DMS153 treated with DMSO at 0.1 percent for 48 hours (cell line): ENCODE data around the gene ASAP2.
A peak's percentile ranks its signal among the peaks of the same experiment; 100 is the strongest.

Experiments
- DNase-seq: peaks from one replicate; lab custom pipeline; 2025; ENCODE audit not compliant: unreplicated experiment; lab: John Stamatoyannopoulos, UW

ASAP2 gene

DNA sequence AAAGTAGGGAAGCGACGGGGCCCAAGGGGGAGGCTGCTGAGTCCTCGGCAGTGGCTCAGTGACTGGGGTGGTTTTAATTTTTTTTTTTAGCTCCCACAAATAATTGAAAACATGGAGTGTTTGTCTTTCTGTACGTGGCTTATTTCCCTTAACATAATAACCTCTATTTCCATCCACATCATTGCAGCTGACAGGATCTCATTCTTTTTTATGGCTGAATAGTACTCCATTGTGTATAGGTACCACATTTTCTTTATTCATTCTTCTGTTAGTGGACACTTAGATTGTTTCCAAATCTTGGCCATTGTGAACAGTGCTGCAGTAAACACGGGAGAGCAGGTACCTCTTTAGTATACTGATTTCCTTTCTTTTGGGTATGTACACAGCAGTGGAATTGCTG lies 65.1 kb downstream of the ASAP2 start:
- DNase-seq, result no peak

DNA sequence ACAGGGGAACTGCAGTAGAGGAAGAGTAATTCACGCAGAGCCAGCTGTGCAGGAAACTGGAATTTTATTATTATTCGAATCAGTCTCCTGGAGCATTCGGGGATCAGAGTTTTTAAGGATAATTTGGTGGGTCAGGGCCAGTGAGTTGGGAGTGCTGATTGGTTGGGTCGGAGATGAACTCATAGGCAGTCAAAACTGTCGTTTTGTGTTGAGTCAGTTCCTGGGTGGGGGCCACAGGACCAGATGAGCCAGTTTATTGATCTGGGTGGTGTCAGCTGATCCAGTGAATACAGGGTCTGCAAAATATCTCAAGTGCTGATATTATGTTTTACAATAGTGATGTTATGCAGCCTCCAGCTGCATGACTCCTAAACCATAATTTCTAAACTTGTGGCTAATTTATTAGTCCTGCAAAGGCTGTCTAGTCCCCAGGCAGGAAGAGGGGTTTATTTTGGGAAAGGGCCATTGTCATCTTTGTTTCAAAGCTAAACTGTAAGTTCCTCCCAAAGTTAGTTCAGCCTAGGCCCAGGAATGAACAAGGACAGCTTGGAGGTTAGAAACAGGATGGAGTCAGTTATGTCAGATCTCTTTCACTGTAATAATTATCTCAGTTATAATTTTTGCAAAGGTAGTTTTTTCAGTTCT lies 67.0 kb downstream of the ASAP2 start:
- no peak for DNase-seq

DNA sequence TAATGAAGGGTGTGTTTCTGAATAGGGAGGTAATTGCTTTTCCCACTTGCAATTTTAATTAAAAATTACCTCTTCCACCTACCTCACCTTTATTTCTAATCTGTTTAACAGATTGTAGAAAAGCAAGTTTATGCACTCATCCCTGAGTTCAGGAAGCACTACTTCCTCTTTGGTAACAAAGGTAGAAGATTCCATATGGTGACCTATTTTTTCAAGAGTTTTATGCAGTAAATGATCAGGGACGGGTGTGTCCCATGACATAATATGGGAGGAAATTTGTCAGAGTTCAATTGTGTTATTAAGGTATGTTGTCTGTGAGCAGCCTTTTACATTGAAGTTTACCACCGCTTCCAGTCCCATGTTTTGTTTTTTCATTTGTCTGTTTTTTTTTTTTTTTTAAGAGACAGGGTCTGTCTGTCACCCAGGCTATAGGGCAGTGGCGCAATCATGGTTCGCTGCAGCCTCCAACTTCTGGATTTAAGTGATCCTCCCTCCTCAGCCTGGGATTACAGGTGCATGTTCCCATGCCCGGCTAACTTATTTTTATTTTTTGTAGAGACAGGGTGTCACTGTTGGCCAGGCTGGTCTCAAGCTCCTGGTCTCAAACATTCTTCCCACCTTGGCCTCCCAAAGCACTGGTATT lies 68.2 kb downstream of the ASAP2 start:
- DNase-seq, result no peak

DNA sequence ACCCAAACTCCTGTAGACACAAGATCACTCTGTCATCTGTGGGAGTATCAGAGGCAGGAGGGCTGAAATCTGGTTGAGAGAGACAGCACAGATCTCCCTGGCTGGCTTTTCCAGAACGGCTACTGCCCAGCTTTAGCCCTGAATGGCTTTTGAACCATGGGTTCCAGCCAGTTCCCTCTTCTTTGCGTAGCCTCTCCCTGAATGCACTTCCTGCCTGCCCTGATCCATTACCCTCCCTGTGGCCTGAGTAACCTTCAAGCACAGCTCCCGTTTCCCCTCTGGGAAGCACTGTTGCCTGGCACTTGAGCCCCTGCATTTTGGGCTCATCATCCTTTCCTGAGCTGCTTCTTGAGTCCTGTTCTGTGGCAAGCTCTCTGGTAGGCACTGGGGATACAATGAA lies 68.8 kb downstream of the ASAP2 start:
- no peak for DNase-seq

DNA sequence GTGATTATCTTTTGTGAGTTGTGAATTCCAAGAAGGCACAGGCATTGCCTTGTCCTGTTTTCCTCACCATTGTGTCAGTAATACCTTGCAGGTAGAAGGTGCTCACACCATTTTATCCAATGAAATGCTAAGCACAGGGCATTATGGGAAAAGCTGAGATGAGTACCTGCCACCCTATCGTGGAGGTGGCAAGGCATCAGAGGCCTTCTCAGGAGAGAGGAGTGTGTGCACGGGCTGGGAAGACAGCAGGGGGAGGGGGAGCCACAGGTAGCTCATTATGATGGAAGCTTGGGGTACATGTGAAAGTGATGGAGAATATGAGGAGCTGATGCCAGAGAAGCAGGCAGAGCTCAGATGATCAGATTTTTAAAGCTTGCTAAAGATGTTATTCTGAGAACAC lies 69.5 kb downstream of the ASAP2 start:
- no peak for DNase-seq

DNA sequence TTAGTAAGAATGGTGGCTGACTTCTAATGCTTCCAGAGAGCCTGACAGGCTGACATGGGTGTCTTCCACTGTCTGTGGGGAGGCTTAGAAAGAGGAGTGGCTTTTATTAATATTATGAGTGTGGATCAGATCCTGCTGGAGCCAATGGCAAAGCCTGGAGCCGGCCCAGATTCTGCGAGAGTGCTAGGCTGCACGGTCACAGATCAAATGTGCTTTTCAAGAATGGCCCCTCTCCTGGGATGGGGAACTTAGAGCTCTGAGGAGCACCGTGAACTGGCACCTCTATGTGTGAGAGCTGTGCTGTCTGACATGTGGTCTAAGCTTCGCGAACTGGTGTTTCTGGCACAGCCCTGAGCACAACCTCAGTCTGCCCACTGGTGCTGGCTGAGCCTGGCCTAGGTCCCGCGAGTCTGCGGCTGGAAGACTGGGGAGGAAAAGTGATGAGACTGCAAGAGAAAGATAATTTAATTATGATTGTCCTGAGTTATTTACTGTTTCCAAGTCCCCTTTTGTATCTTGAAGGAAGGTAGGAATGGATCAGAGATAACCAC lies 70.4 kb downstream of the ASAP2 start:
- DNase-seq, result no peak

DNA sequence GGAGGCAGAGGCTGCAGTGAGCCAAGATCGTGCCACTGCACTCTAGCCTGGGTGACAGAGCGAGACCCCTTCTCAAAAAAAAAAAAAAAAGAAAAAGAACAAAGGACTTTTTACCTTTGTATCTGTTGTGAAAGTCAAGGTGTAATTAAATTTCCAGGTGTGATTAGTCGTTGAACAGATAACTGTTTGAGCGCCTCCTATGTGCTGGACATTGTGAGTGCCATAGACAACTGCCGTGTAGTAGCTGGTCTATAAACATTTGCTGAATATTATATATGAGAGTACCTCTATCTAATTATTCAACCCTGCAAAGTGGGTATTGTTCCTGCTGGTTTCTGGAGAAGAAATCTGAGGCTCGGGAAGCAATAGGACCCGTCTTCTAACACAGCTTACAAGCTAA lies 71.8 kb downstream of the ASAP2 start:
- no peak for DNase-seq

DNA sequence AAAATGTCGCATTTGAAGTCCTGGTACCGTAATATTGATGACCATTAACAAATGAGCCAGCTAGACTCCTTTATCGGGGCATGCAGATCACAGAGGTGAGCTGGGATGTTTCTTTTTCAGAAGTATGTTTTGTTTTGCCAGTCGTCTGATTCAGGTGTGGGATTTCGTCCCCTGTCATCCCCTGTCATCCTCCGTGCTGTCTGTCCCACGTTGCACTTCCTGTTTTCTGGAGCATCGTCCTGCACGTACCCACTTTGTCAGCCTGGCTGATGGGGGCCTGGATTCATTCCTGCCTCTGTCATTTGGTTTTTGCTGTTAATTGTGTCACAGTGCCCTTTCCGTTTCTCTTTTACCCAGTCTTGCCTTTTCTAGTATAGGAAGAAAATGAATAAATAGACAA lies 72.8 kb downstream of the ASAP2 start:
- DNase-seq, result no peak

DNA sequence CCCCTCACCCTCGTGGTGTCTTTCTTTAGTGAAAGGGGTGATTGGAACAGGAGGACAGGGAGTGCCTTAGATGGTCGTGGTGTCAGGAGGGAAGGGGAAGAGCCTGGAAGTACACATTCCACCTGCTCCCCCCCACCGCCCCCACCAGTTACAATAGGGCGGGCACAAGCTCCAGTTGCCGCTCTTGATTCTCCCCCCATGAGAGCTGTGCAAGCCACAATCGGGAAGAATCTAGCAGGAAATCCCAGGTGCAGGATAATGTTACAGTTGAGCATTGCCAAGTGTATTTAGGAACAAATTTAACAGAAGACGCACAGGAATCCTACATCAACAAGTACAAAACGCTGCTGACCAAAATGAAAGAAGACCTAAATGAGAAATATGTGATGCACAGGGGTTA lies 73.6 kb downstream of the ASAP2 start:
- DNase-seq, result no peak

DNA sequence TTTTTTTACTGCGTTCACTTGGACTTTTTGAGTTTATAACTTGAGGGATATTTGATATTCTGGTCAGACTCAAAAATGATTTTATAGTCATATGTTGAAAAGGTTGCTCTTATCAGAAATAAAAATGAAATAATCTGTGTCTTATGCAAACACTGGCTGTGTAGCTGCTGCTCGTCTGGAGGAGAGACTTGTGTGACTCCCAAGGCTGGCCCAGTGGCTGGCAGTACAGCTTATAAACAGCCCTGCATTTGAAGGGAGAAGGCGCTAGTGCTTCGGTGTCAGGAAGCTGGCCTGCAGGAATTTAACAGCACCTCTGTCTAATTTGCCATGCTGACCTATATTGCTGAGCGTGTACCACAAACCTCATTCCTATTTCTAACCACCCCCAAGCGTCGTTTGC lies 74.5 kb downstream of the ASAP2 start:
- no peak for DNase-seq

DNA sequence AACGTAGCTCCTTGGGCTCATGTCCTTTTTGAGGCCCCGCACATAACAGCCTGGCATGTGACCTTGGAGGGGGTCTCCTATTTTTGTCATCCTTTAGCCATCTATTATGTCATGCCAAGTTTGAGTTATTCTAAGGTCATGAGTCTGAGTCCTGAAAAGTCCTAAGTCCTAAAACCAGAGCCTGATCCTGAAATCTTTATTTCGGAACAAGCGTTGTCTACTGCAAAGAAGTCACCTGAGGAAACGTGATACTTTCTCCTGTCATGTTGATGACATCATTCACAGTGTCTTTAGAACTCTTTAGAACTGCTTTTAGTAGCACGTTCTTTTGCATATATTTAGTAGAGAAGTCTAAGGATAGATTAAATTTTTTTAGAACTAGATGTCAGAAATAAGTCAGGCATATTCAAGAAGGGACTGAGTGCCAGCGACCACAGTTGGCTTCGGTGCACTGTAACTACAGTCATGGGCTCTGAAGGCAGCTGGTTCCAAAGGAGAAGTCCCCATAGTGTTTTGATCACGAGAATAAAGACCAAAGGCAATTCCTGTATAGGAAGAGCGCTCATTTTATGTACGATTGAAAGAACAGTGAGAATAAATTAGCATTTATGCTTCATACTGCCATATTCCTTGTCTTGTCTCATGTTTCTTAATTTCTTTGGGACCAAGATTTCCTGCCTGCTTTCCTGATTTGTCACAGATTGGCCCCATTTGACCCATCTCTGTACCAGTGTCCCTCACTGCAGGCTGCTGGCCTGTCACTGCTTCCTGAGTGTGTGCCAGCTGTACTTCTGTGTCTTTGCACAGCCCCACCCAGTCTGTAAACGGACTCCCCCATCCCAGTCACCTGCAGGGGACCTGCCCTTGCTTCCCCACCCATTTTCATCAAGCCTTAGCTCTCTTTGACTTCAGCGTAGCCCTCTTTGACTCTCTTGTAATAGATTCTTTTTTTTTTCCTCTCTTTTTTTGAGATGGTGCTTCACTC lies 75.8 kb downstream of the ASAP2 start:
- DNase-seq, result no peak

DNA sequence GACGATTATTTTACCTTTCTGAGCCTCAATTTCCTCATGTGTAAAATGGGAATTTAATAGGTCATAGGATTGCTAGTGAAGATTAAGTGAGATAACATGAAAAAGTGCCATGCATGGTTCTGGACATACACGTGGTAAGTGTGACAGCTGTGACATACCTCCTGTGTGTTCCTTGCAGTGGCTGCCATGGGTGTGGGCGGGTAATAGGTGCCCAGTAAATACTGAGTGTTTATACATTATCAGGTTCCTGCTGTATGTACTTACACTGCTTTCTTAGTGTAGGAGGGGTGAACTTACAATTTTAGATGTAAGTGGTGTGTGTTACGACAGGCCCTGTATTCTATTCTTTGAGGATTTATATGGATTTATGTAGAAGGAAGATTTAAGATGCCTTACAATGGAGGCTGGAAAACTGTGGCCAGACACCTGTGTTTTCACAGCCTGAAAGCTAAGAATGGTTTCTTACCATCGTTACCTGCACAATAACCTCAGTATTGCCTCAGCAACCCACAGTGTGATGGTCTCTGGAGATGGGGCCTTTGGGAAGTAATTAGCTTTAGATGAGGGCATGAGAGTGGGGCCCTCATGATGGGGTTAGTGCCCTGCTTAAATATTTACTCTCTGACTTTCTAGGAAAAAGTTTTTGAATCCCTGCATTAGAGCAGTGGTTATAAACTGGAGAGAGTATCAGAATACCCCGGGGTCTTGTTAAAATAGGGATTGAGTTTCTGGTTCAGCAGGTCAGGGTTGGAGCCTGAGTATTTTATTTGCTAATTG lies 78.1 kb downstream of the ASAP2 start:
- DNase-seq, result peak; percentile 2

DNA sequence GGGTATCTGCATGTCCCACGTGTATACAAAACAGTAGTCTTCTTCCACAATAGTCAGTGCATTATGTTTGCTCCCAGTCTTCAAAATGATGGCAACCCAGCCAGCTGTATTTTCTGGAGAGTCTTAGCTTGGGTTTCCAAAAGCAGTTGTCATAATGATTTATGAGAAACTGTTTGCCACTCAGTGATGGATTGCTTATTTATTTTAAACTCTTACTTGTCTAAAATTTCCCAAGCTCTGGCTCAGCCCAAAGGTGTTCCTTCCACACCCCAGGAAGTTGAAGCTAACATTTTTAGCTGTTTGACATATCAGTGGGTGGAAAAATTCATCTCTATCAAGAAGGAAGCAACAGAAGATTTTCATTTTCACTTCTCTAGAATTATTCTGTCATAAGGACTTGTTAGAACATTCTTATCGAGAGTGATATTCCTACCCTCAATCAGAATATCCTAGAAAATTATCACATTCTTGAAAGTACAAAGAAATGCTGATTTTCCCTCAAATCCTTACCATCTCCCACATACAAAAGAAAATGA lies 78.8 kb downstream of the ASAP2 start:
- no peak for DNase-seq

DNA sequence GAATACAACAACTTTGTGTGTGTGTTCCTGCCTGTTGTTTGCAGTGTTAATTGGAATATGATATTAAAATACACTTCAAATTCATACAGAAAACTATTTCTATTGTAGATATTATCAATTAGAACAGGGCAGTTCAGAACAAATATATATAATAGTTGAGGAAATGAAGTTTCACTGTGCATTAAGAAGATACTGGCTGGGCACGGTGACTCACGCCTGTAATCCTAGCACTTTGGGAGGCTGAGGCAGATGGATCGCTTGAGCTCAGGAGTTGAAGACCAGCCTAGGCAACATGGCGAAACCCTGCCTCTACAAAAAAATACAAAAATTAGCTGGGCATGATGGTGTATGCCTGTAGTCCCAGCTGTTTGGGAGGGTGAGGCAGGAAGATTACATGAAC lies 79.3 kb downstream of the ASAP2 start:
- DNase-seq, result no peak

DNA sequence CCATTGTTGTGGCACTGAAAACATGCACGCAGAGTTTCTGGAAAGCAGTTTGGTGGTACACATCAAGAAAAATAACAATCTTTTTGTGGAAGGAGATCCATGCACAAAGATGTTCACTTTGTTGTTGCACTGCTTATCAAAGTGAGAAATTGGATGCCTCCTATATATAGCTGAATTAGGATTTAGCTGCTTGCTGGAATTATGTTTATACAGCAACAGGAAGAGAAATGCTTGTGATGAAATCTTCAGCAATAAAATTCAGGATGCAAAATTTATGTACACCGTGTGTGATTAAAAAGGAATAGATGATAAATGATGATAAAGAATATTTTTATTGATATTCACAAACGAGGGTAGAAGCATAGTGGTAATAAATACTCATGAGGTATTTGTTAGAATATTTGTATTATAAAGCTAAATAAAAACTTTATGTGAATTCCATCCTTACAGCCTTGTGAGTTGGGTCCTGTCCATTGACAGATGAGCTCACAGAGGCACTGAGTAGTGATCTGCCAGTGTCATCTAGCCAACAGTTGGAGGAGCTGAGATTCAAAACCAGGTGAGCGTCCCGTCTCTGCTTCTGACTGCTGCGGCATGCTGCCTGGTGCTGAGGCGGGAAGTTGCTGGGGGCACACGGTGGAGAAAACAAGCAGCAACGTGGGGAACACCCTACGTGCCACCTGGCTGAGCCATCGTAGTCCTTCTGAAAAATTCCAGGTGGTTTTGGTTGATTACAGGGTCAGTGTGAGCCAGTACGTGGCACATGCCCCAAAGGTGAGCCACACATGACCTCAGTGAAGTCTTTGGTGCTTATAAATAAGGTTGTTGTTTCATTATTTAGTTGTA lies 80.2 kb downstream of the ASAP2 start:
- DNase-seq, result no peak

DNA sequence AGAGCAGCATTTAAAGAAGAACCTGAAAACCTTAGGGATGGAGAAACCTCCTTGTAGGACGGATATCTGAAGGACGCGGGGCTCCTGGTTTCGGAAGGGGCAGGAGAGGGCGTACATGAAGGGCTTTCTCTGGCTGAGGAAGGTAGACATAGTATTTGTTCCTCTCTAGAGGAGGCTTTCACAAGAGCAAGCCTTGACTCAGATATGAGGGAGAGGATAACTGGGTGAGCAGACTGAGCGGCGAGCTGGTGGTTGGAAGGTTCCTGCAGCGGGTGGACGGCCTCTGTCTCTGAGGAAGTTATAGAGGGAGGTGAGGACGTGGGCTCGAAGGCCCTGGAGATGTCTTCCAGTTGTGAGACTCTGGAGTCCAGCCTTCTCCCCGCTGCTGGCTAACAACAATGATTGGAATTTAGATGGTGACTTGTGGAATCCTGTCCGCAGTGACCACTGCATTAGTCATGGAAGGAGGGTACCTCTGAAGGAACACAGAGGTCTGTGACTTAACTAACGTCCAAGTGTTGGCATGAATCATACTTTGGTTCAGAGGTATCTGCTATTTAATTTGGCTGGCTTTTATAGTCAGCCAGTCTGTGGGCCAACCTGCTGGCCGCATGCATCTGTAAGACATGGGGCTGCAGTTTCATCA lies 80.9 kb downstream of the ASAP2 start:
- DNase-seq, result no peak

DNA sequence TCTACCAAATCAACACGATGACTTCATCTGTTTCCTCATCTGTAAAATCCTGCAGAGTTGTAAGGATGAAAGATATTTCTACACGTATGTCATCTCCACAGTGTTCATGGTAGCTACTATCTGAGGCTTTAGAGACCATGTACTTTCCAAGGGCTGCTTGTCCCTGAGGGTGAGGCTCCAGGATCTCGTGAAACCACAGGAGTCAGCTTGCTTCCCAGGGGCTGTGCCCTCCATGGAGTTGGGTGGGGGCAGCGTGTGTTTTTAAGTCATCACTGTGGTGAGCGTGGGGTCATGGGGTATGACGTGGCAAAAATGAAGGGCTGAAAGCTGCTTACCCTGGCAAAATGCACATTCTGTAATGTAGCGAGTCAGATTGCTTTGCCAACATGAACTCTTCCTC lies 81.6 kb downstream of the ASAP2 start:
- DNase-seq, result no peak

DNA sequence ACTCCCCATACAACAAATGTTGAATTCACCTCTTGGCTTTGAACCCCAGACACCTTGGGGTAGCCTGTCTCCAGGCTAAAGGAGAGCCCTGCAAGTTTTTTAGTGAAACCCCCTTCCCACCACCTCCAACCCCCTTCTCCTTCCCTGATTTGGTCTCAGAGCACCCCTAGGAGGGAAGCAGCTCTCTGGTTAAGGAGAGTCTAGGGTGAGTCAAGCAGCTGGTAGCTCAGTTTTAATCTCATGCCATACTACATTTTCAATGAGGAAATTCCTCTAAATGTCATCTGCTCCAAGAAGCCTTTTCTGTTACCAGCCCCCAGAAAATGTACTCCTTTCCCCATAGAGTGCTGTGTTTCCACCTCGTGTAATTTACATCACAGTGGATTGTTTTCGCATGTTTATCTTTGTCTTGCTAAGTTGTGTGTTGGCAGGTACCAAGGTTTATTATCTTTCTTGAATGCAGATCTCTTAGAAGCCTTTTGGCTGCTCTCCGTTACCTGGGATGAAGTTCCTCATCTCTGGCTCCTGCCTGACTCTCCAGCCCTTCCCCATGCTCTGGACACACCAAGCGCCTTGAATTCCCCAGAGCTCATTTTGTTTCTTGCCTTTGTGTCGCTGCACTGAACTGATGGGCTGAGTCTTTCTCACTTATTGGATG lies 82.2 kb downstream of the ASAP2 start:
- DNase-seq, result no peak

DNA sequence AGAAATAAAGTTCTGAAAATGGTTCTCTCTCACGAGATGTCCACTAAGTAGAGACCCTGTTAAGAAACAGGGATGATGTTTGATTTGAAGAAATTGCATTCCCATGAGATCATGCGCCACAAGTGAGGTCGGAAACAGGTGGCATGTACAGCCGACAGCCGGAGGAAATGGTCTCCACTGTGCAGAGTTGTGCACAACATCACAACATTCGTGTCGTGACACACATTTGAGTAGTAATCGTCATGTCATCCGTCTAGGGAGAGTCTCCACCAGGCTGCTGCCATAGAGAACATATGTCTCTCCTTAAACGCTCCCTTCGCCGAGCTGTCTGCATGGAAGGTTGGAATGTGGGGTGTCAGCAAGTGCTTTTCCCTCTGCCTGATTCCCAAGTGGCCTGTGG lies 84.7 kb downstream of the ASAP2 start:
- no peak for DNase-seq
